ENCODE measurements around the gene SLC2A2.

The SLC2A2 gene

DNA sequence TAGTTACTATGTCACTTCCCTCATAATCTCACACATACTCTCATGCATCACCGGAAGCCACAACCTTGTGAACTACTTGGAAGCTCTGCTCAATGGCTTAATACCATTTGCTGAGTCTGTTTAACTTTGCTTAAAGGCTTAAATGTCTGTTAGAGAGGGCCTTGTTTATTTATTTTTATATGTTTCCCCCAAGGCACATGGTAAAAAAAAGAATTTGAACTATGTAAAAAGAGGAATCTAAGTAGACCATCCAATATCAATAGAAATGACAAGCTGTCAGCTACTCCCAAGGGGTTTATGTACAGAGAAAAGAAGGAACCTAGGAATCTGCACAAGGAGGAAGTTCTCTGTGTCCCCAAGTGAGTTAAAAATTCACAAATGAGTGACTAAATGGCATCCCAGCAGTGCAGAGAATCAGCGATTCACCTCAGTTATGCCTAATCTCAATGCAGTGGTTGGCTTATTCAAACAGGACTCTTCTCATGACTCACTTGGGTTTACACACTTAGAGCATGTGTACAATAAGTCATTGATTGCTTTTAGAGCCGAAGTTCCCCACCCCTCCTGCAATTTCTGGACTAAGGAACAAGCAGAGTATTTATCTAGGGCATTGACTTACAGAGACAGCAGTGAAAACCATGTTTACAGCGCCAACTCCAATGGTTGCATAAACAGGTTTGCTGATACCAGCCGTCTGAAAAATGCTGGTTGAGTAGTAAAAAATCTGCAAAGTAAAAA lies 24.4 kb downstream of the SLC2A2 start:
- Histone ChIP-seq H3K9ac (ENCODE audit: low read length in 2 of 2) (no peak overlapping the region), H3K27me3 (ENCODE audit: control insufficient read depth in 1 of 2, insufficient read depth in 2 of 2, low read length in 2 of 2) (no peaks in the 10 kb centered on the region), H3K36me3 (ENCODE audit: control insufficient read depth in 2 of 2, insufficient read depth in 2 of 2, low read length in 2 of 2) (no peaks in the 10 kb centered on the region), H3K4me1 (ENCODE audit: control insufficient read depth, insufficient read depth, low read length) (no peaks in the 10 kb centered on the region), H3K27ac (ENCODE audit: low read length) (no peak overlapping the region), H3K9me3 (ENCODE audit: control insufficient read depth in 2 of 2, low read length in 2 of 2) (no peaks in the 10 kb centered on the region), H3K4me3 (ENCODE audit: low read length in 2 of 2) (no peak overlapping the region)

DNA sequence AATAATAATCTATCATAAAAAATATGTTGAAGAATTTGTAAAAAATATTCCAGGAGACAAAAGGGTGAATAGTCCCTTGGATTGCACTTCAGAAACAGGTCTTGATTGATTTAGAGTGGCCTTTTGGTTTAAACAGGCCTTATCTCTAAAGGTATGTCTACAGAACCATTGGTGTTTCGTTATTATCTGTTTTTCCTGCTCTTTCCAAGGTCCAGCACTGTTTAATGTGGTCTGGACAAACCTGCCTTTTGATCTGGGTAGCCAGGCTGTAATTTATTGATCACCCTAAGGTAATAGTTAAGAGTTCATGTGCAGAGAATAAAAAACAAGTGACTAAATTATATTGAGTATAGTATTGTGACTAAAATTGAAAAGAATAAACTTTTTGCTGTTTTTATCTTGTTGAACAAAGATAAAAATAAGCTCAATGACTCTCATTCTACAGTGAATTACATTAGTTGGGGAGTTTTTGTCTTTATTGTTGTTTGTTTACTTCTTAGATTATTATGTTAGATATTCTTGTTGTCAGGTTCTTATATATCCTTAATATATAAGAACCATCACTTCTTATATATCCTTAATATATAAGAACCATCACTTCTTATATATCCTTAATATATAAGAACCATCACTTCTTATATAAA lies 25.1 kb downstream of the SLC2A2 start:
- Histone ChIP-seq H3K27me3 (ENCODE audit: control insufficient read depth in 1 of 2, insufficient read depth in 2 of 2, low read length in 2 of 2) (no peaks in the 10 kb centered on the region), H3K4me1 (ENCODE audit: control insufficient read depth, insufficient read depth, low read length) (no peaks in the 10 kb centered on the region), H3K9me3 (ENCODE audit: control insufficient read depth in 2 of 2, low read length in 2 of 2) (no peaks in the 10 kb centered on the region), H3K9ac (ENCODE audit: low read length in 2 of 2) (no peak overlapping the region), H3K4me3 (ENCODE audit: low read length in 2 of 2) (no peak overlapping the region), H3K27ac (ENCODE audit: low read length) (no peak overlapping the region), H3K36me3 (ENCODE audit: control insufficient read depth in 2 of 2, insufficient read depth in 2 of 2, low read length in 2 of 2) (no peaks in the 10 kb centered on the region)

DNA sequence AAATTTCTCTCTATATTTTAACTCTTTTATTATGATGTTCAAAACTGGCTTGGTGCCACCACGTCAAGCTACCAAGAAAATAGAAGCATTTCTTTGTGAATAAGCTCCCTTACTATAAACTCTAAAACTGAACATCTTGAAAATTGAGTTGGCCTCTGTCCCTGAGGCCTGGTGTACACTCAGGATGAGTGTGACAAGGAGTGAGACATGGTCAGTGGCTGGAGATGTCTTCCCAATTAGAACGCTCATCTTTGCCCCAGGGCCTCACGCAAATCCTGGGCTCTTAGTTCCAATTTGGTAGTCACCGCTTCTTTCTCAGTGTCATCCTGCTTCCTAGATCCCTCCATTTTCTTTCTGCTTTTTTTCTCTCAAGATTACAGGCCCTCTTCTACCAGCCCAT lies 26.2 kb downstream of the SLC2A2 start:
- Histone ChIP-seq H3K4me1 (ENCODE audit: control insufficient read depth, insufficient read depth, low read length) (no peaks in the 10 kb centered on the region), H3K4me3 (ENCODE audit: low read length in 2 of 2) (no peak overlapping the region), H3K27ac (ENCODE audit: low read length) (no peak overlapping the region), H3K36me3 (ENCODE audit: control insufficient read depth in 2 of 2, insufficient read depth in 2 of 2, low read length in 2 of 2) (no peaks in the 10 kb centered on the region), H3K9me3 (ENCODE audit: control insufficient read depth in 2 of 2, low read length in 2 of 2) (no peaks in the 10 kb centered on the region), H3K27me3 (ENCODE audit: control insufficient read depth in 1 of 2, insufficient read depth in 2 of 2, low read length in 2 of 2) (no peaks in the 10 kb centered on the region), H3K9ac (ENCODE audit: low read length in 2 of 2) (no peak overlapping the region)

- Histone ChIP-seq H3K36me3 (ENCODE audit: control insufficient read depth in 2 of 2, insufficient read depth in 2 of 2, low read length in 2 of 2) (no peaks in the 10 kb centered on the region), H3K9me3 (ENCODE audit: control insufficient read depth in 2 of 2, low read length in 2 of 2) (no peaks in the 10 kb centered on the region), H3K4me1 (ENCODE audit: control insufficient read depth, insufficient read depth, low read length) (no peaks in the 10 kb centered on the region), H3K4me3 (ENCODE audit: low read length in 2 of 2) (no peak overlapping the region), H3K27ac (ENCODE audit: low read length) (no peak overlapping the region), H3K9ac (ENCODE audit: low read length in 2 of 2) (no peak overlapping the region), H3K27me3 (ENCODE audit: control insufficient read depth in 1 of 2, insufficient read depth in 2 of 2, low read length in 2 of 2) (no peaks in the 10 kb centered on the region)
Measured at GRCh38 chr3:170999737-171000242, 26.7 kb downstream of the SLC2A2 start.

- Histone ChIP-seq H3K9ac (ENCODE audit: low read length in 2 of 2) (no peak overlapping the region), H3K9me3 (ENCODE audit: control insufficient read depth in 2 of 2, low read length in 2 of 2) (no peaks in the 10 kb centered on the region), H3K4me3 (ENCODE audit: low read length in 2 of 2) (no peak overlapping the region), H3K4me1 (ENCODE audit: control insufficient read depth, insufficient read depth, low read length) (no peaks in the 10 kb centered on the region), H3K27me3 (ENCODE audit: control insufficient read depth in 1 of 2, insufficient read depth in 2 of 2, low read length in 2 of 2) (no peaks in the 10 kb centered on the region), H3K27ac (ENCODE audit: low read length) (no peak overlapping the region), H3K36me3 (ENCODE audit: control insufficient read depth in 2 of 2, insufficient read depth in 2 of 2, low read length in 2 of 2) (no peaks in the 10 kb centered on the region)
Measured at GRCh38 chr3:170997961-170998913, 28.3 kb downstream of the SLC2A2 start.

DNA sequence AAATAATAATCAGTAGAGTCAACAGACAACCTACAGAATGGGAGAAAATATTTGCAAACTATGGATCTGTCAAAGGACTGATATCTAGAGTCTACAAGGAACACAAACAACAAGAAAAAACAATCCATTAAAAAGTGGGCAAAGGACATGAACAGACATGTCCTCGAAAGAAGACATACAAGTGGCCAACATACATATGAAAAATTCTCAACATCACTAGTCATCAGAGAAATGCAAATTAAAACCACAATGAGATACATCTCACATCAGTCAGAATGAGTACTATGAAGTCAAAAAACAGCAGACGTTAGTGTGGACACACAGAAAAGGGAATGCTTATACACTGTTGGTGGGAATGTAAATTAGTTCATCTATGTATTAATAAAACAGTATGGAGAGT lies 33.7 kb downstream of the SLC2A2 start:
- Histone ChIP-seq H3K36me3 (ENCODE audit: control insufficient read depth in 2 of 2, insufficient read depth in 2 of 2, low read length in 2 of 2) (no peaks in the 10 kb centered on the region), H3K27ac (ENCODE audit: low read length) (no peak overlapping the region), H3K9me3 (ENCODE audit: control insufficient read depth in 2 of 2, low read length in 2 of 2) (no peaks in the 10 kb centered on the region), H3K4me3 (ENCODE audit: low read length in 2 of 2) (no peak overlapping the region), H3K27me3 (ENCODE audit: control insufficient read depth in 1 of 2, insufficient read depth in 2 of 2, low read length in 2 of 2) (no peaks in the 10 kb centered on the region), H3K4me1 (ENCODE audit: control insufficient read depth, insufficient read depth, low read length) (no peaks in the 10 kb centered on the region), H3K9ac (ENCODE audit: low read length in 2 of 2) (no peak overlapping the region)

- H3K27ac ChIP-seq (ENCODE audit: low read length) = no peak overlapping the region
- no peaks in the 10 kb centered on the region for H3K36me3 ChIP-seq (ENCODE audit: control insufficient read depth in 2 of 2, insufficient read depth in 2 of 2, low read length in 2 of 2)
- no peaks in the 10 kb centered on the region for H3K9me3 ChIP-seq (ENCODE audit: control insufficient read depth in 2 of 2, low read length in 2 of 2)
- no peak overlapping the region for H3K9ac ChIP-seq (ENCODE audit: low read length in 2 of 2)
- H3K4me3 ChIP-seq (ENCODE audit: low read length in 2 of 2) = no peak overlapping the region
- H3K27me3 ChIP-seq (ENCODE audit: control insufficient read depth in 1 of 2, insufficient read depth in 2 of 2, low read length in 2 of 2) = no peaks in the 10 kb centered on the region
- H3K4me1 ChIP-seq (ENCODE audit: control insufficient read depth, insufficient read depth, low read length) = no peaks in the 10 kb centered on the region
Measured at GRCh38 chr3:170991664-170992063, 34.9 kb downstream of the SLC2A2 start.

GRCh38 chr3:170989100-170989648 lies 37.3 kb downstream of the SLC2A2 start:
- H3K27ac ChIP-seq (ENCODE audit: low read length) = no peak overlapping the region
- no peaks in the 10 kb centered on the region for H3K27me3 ChIP-seq (ENCODE audit: control insufficient read depth in 1 of 2, insufficient read depth in 2 of 2, low read length in 2 of 2)
- H3K4me3 ChIP-seq (ENCODE audit: low read length in 2 of 2) = no peak overlapping the region
- H3K9me3 ChIP-seq (ENCODE audit: control insufficient read depth in 2 of 2, low read length in 2 of 2) = peaks cover 0 to 2% of the 10 kb centered on the region in 2 donors
- H3K9ac ChIP-seq (ENCODE audit: low read length in 2 of 2) = no peak overlapping the region
- no peaks in the 10 kb centered on the region for H3K4me1 ChIP-seq (ENCODE audit: control insufficient read depth, insufficient read depth, low read length)
- H3K36me3 ChIP-seq (ENCODE audit: control insufficient read depth in 2 of 2, insufficient read depth in 2 of 2, low read length in 2 of 2) = no peaks in the 10 kb centered on the region

- H3K4me1 ChIP-seq (ENCODE audit: control insufficient read depth, insufficient read depth, low read length) = no peaks in the 10 kb centered on the region
- H3K36me3 ChIP-seq (ENCODE audit: control insufficient read depth in 2 of 2, insufficient read depth in 2 of 2, low read length in 2 of 2) = no peaks in the 10 kb centered on the region
- H3K4me3 ChIP-seq (ENCODE audit: low read length in 2 of 2) = no peak overlapping the region
- H3K27me3 ChIP-seq (ENCODE audit: control insufficient read depth in 1 of 2, insufficient read depth in 2 of 2, low read length in 2 of 2) = no peaks in the 10 kb centered on the region
- H3K9ac ChIP-seq (ENCODE audit: low read length in 2 of 2) = no peak overlapping the region
- no peak overlapping the region for H3K27ac ChIP-seq (ENCODE audit: low read length)
- peaks cover 0 to 4% of the 10 kb centered on the region in 2 donors for H3K9me3 ChIP-seq (ENCODE audit: control insufficient read depth in 2 of 2, low read length in 2 of 2)
Measured at GRCh38 chr3:170988378-170988777, 38.1 kb downstream of the SLC2A2 start.

GRCh38 chr3:170985304-170985703 lies 41.2 kb downstream of the SLC2A2 start:
- no peaks in the 10 kb centered on the region for H3K36me3 ChIP-seq (ENCODE audit: control insufficient read depth in 2 of 2, insufficient read depth in 2 of 2, low read length in 2 of 2)
- no peak overlapping the region for H3K27ac ChIP-seq (ENCODE audit: low read length)
- H3K9me3 ChIP-seq (ENCODE audit: control insufficient read depth in 2 of 2, low read length in 2 of 2) = peaks cover 0 to 4% of the 10 kb centered on the region in 2 donors
- H3K4me1 ChIP-seq (ENCODE audit: control insufficient read depth, insufficient read depth, low read length) = no peaks in the 10 kb centered on the region
- no peaks in the 10 kb centered on the region for H3K27me3 ChIP-seq (ENCODE audit: control insufficient read depth in 1 of 2, insufficient read depth in 2 of 2, low read length in 2 of 2)
- H3K4me3 ChIP-seq (ENCODE audit: low read length in 2 of 2) = no peak overlapping the region
- no peak overlapping the region for H3K9ac ChIP-seq (ENCODE audit: low read length in 2 of 2)

Data from stomach smooth muscle (tissue), 2 donors.